Hepatocyte (in vitro differentiated cells): Measurements from ENCODE around the gene PTCD3.

Experiments used
- CTCF ChIP-seq: fragments of 200-600 bp; sonication (generic); IDR thresholded peaks from 2 replicates; pipeline ENCODE4 v1.5.1; 2016; ENCODE audit warnings: antibody characterized with exemption, mild to moderate bottlenecking; ENCODE audit not compliant: poor library complexity
- EZH2 ChIP-seq: fragments of 200-600 bp; sonication (generic); IDR thresholded peaks from 2 replicates; pipeline ENCODE4 v1.6.1; 2016; ENCODE audit warnings: antibody characterized with exemption, mild to moderate bottlenecking, borderline replicate concordance
- EZH2phosphoT487 ChIP-seq: fragments of 200-600 bp; sonication (generic); IDR thresholded peaks from one replicate; pipeline ENCODE4 v1.6.1; 2018; ENCODE audit warnings: antibody characterized with exemption, mild to moderate bottlenecking, low read depth, moderate library complexity; ENCODE audit not compliant: unreplicated experiment, severe bottlenecking

- no peak for TF ChIP-seq CTCF
- TF ChIP-seq EZH2 = no peak
- TF ChIP-seq EZH2phosphoT487 = no peak
Observed at GRCh38 chr2:86072271-86072858, 33.7 kb upstream of the PTCD3 start.
